HG03060 (cell line): ENCODE data around the gene SLC25A12.
"Not testable (repeated sequence)": the region's sequence is repeated elsewhere in the genome, so short reads cannot be mapped to it uniquely, and the experiment has no call there.

Experiments used
- ATAC-seq: cut with Tn5 transposase; IDR thresholded peaks from one replicate; pipeline ENCODE4 v1.9.1; 2021; ENCODE audit warnings: low read depth, moderate number of reproducible peaks; ENCODE audit not compliant: unreplicated experiment

The SLC25A12 gene

DNA sequence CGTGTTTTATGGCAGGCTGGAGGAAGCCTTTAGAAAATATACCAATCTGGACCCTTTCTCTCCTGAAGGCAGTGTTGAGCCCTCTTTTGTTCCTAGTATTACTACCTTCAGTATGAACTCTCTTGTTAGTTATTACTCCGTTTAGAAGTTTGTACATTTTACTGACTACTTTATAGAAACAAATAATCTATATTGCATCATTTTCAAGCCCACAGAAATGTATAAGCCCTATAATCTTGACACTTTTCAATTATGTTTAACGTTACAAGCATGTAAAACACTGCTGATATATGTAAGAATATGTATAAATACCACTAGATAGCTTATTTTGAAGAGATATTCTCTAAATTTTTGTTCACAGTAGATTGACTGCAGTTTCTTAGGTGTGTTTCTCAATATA, 64.0 kb downstream of the SLC25A12 start:
- no peak for ATAC-seq

GRCh38 chr2:171824086-171824485, 70.0 kb downstream of the SLC25A12 start:
- no peak for ATAC-seq

DNA sequence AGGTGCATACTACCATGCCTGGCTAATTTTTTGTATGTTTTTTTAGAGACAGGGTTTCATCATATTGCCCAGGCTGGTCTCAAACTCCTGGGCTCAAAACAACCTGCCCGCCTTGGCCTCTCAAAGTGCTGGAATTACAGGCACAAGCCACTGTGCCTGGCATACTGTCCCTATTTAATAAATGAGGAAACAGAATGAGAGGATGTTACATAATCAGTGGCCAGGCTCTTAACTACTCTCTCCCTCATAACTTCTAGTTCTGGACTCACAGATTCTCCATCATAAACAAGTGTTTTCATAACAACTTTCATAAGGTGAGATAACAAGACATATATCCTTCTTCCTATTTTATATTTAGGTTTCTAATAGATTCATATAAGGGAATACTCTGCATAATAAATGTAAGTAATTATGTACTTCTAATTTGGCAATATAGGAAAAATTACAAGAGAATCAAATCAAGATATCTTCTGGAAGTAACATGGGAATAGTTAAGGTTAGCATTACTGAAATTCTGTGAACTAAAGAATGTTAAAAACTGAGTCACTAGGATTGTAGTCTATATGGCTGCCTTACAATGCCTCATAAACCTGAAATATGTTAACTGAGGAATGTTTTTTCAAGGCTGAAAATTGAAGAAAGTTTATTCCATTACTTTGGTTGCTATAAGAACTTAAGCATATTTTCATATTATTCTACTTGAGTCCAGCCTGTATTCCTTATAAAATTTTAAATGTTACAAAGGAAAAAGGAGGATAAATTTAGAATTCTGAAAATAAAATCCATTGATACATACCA, 71.3 kb downstream of the SLC25A12 start:
- ATAC-seq: no peak

DNA sequence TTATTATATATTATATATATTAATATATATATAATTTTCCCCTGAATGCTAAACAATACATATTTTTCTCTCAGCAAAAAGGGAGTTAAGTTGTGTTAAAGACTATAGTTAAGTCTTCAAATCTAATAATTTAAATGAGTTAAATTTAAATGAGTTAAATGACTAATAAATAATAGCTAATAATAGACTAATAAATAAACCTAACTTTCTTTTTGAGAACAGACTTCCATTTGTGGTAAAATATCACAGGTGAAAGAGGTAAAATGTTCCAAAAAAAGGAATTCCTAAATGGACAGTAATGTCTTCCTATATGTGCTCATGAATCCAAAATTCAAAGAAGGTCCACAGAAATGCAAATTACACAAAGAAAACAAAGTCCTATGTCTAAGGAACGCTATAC, 74.6 kb downstream of the SLC25A12 start:
- no peak for ATAC-seq

- no peak for ATAC-seq
Measured at GRCh38 chr2:171814883-171815282, 79.2 kb downstream of the SLC25A12 start.

DNA sequence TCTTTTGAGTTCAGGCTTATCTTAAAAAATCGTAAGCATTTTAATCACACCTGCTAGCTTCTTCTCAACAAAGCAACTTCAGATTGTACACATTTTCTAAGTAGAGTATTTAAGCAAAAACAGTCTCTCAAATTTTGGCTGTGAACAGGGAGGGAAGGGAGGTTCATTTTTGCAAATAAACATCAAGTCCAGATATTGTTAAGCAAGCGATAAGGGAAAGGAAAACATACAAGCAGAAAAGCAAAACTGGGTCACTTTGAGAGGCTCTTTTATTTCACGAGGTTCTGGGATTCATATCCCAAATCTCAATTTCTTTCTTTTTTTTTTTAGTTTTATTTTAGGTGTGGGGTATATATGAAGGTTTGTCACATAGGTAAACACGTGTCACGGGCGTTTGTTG, 79.9 kb downstream of the SLC25A12 start:
- no peak for ATAC-seq

DNA sequence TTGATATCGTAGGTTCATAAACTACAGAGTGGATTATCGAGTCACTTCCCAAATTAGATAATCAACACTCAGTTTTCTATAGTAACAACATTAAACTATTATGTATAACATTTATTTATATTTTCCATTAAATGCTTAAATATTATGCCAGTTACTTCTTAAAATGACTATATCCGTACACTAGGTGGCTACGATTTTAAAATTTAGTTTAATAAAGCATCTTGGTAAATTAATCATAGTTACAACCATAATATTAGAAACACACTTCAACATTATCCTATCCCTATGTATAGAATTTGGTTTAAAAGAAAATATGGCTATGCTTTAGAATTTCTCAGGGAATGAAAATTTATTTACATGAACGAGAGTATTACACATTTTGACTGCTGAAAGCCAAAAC, 80.3 kb downstream of the SLC25A12 start:
- no peak for ATAC-seq

DNA sequence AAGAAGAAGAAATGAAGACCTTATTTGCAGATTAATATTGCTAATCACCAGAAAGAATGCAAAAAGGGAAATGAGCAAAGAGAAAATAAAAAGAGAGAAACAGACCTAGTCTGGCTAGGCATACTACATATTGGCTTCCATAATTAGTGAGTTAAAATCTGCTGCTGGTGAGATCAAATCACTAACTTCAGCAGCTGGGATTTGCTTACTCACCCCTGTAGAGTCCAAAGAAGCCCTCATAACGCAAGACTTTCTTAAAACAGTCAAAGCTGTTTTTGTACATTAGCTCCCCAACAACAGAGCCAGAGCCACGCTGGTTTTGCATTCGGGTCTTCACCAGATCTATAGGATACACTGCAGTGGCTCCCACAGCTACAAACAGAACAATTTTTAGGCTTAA, 80.9 kb downstream of the SLC25A12 start:
- no peak for ATAC-seq

GRCh38 chr2:171811245-171811628, 82.8 kb downstream of the SLC25A12 start:
- ATAC-seq: no peak

DNA sequence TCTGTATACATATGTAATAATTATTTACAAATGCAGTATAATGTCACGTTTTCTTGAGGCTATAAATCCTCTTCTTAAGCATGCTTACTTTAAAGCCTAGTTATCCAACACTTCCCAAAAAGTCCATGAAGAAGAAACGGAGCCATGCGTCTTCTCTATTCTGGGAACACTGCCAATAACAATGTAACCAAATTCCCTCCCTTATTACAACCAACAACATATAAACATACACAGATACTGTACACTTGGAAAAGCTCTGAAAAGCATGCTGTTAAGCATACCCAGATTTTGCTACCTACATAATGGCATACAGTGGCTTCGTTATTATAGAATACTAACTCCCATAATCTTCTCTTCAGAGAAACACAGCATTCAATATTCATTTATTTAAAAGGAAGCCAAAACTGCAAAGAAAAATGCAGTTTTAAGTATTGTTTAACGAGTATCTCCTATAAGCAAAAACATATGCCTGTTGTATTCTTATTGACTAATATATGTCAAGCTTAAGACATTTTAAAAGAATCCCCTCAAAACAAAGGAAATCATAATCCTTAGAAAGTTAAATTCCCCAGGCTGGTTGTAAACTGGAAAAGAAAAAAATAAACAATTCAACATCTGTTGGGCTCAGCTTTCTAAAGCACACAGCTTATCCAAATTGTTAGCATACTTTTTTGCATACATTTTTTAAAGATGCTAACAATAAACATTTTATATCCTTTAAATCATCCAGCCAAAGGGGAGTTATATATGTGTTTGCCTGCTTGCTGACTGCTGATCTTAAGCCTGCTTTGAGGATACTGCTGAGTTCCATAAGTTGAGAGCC, 83.4 kb downstream of the SLC25A12 start:
- no peak for ATAC-seq

DNA sequence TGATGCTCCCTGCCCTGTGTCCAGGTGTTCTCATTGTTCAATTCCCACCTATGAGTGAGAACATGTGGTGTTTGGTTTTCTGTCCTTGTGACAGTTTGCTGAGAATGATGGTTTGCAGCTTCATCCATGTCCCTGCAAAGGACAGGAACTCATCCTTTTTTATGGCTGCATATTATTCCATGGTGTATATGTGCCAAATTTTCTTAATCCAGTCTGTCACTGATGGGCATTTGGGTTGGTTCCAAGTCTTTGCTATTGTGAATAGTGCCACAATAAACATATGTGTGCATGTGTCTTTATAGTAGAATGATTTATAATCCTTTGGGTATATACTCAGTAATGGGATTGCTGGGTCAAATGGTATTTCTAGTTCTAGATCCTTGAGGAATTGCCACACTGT, 85.2 kb downstream of the SLC25A12 start:
- ATAC-seq: not testable (repeated sequence)

GRCh38 chr2:171807831-171808393, 86.1 kb downstream of the SLC25A12 start:
- ATAC-seq: no peak

DNA sequence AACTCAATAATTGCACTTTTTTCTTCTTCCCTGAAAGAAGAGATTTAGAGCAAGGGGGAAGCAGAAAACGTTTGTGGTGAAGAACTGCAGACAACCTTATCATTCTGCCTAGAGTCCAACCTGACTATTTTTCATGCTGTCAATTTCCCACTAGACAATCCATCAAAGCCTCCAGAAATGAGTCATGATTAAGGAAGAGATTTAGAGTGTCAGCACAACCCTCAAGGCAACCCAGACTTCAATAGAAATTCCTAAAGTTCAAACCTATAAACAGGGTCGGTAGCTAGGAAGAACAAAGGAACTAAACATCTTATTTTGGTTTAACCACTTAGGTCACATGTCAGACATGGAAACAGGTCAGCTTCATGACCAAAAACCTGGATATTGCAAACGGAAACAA, 86.9 kb downstream of the SLC25A12 start:
- ATAC-seq: no peak

- no peak for ATAC-seq
Measured at GRCh38 chr2:171804456-171804855, 89.6 kb downstream of the SLC25A12 start.

DNA sequence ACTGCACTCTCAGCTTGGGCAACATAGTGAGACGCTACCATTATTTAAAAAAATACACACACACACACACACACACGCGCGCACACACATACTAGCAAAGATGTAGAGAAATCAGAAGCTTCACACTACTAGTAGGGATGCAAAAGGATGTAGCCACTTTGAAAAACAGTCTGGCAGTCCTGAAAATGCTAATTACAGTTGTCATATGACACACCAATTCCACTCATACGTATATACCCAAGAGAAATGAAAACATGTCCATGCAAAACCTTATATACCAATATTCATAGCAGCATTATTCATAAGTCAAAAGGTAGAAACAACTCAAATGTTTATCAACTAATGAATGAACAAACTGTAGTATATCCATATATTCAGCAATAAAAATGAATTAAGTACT, 90.3 kb downstream of the SLC25A12 start:
- no peak for ATAC-seq

DNA sequence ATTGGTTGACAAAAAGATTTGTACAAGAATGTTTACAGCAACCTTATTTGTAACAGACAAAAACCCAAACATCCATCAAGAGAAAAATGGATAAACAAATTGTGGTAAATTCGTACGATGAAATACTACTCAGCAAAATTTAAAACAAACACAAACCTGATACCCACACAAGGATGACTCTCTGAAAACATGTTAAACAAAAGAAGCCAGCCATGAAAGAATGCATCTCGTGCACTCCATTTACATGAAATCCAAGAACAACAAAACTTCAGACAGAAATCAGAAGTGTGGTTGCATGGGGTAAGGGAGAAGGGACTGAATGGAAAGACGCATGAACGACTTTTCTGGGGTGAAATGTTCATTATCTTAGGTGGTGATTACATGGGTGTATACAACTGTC, 93.4 kb downstream of the SLC25A12 start:
- ATAC-seq: no peak

DNA sequence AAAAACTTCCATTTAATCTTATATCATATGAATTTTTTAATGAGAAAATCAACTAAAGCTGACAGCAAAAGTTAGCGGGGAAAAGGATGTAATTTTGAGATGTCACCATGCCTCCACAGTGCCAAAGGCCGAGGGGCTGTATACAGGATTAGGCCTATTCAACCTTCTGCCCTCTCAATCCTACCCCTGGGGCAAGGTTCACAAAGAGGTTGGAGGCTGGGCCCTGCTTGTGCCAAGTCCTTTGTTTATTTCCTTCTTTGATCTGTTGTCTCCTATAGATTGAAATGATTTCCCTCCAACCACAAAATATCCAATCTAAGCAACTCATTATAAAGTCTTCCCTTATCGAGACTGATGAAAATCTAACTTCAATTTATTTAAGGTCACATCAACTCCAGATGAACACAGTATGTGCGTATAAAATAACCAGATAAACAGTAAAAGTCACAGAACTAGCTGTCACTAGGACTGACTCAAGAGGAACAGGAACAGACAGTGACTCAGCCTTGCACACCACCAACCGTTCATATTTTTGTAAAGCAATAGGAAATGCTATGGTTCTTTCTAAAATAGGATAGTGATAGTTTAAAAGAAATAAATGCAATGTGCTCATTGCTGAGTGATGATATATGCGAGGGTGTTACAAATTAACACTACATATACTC, 95.8 kb downstream of the SLC25A12 start:
- ATAC-seq: no peak

- no peak for ATAC-seq
Measured at GRCh38 chr2:171794918-171795317, 99.1 kb downstream of the SLC25A12 start.

- no peak for ATAC-seq
Measured at GRCh38 chr2:171793691-171794678, 100.1 kb downstream of the SLC25A12 start.
